ENCODE data around the gene STEAP3.

Gene STEAP3

DNA sequence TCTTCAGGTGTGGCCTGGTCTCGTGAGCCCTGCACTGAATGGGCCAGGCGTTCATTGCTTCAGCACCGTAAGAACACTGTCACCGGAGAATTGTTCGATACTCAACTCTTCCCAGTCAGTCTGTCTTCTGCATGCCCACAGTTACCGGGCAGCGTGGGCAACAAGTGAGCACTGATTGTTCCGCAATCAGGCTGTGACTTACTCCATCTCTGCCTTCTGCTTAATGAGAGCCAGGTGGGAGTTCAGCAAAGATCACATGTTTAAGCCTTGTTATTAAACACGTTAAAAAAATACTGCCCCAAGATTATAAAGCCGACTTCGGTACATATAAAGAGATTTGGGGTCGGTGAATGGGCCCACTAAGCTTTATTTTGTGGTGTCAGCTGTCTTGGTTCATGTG, 3.7 kb downstream of the STEAP3 start:
- DNase-seq, result no peak

DNA sequence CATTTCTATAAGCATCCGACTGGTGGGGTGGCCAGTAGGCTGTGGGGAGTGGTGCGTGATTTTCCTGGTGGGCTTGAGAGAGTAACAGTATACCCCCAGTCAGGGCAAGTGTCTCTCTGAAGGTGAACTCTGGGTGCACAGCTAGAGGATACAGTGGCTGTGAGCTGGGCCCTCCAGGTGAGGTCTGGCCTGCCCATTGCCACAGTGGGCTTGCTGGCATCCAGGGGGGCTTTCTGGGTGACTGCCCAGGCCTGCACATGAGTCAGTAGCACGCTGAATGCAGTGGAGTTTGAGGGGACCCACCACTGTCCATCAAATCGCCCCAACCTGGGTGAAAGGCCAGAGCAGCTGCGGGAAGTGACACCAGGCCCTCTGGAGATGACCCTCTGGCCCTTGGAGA, 4.5 kb downstream of the STEAP3 start:
- DNase-seq, result no peak

DNA sequence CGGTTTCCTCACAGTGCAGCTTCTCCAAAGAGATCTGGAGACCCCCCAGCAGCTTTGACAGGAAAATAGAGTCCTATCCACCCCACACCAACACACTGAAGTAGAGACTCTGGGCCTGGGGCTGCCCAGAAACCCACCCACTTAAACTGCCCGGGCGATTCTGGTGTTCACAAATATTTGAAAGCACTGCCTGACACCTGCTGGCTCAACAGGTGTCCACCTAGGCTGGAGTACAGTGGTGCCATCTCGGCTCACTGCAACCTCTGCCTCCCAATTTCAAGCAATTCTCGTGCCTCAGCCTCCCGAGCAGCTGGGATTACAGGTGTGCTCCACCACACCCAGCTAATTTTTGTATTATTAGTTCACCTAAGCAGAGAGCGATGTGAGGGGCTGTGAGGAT, 5.3 kb downstream of the STEAP3 start:
- no peak for DNase-seq

DNA sequence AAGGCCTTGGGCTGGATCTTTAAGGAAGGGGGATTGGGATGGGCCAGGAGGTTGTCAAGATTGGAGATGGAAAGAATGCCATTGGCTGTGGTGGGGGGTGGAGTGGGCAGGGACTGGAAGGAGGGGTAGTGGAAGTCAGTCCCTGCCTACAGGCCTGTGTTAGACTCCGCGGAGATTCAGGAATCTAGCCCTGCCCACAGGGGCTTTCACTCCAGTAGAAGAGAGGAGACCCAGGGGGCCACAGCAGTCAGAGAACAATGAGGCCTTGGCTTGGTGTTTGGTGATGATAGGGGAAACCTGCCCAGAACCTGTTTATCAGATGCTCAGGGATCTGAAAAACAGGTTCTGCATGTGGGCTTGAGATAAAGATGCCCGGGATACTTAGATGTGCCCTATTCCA, 6.1 kb downstream of the STEAP3 start:
- no peak for DNase-seq

GRCh38 chr2:119230219-119231185, 6.9 kb downstream of the STEAP3 start:
- DNase-seq, result no peak

- no peak for DNase-seq
Observed at GRCh38 chr2:119231975-119232665, 8.5 kb downstream of the STEAP3 start.

GRCh38 chr2:119232666-119232993, 9.0 kb downstream of the STEAP3 start:
- DNase-seq, result no peak

DNA sequence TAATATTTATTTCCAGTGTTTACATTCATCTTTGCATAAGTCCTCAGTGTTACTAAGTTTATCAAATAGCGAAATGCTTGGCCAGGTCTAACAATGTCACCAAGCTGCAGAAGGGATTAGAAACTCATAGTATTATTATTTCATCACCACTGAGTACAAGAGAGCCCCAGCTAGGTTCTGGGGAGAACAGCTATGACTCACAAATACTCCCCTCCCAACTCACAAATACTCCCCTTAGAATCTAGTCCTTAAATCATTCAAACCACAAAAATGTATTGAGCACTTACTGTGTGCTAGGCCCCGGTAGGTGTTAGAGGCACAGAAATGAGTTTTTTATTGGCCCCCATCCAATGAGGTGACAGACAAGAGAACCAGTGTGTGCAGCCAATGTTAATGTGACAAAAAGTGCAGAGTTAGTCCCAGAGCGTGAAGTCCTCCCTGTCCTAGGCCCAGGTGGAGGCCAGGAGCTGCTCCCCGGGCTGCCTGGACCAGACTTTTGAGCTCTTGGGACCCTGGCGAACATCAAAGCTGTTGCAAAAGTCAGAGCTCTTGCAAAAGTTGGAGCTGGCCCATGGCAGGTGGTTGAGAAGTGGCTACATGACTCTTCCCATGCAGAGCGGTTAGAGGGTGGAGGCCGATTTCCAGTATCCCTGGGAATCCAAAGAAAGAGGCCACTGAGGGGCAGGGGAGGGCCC, 9.8 kb downstream of the STEAP3 start:
- no peak for DNase-seq

DNA sequence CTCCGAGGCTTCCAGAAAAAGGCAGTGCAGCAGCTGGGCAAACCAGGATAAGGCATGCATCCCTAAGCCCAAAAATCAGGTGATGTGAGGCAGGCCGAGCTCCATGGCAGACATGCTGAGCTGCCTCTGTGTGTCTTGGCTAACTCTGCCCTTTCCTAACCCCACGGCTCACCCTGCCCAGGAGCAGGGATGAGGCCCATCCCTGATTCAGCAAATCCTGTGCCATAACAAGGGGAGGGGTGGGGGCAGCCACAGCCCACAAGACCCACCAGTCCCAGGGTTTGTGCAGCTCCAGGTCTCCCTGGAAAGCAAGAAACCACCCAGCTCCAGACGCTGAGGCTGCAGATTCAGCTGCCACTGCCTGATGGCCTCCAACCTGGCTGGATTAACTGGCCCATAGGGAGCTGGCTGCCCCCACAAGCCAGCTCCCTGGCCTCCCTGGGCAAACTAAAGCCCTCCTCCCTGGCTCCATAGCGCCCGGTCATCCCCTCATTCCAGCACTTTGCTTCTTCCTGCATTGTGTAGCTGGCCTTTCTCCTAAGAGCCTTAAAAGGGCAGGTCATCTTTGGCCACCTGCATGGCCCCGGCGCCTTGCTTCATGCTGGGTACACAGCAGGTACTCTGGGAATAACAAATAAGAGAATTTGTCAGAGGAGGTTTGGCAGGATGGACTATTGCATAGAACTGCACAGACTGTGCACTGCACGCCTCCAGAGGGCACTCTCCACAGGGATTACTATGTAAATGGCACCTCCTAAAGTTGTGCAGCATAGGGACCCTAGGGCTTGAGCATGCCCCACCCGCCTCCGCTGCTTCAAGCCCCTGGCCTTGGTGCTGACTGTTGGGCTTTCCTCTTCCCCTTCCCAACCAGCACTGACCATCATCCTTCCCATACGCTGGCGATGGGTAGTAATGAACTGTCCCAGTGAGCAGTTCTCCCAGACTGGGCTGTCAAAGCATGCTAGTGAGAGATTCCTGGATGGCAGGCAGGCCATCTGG, 10.7 kb downstream of the STEAP3 start:
- DNase-seq, result peak; percentile 32

- DNase-seq, result no peak
Observed at GRCh38 chr2:119236796-119237195, 13.2 kb downstream of the STEAP3 start.

- DNase-seq, result peak; percentile 92
Observed at GRCh38 chr2:119240311-119241204, 16.9 kb downstream of the STEAP3 start.

GRCh38 chr2:119241205-119241532, 17.5 kb downstream of the STEAP3 start:
- DNase-seq, result peak; percentile 37

DNA sequence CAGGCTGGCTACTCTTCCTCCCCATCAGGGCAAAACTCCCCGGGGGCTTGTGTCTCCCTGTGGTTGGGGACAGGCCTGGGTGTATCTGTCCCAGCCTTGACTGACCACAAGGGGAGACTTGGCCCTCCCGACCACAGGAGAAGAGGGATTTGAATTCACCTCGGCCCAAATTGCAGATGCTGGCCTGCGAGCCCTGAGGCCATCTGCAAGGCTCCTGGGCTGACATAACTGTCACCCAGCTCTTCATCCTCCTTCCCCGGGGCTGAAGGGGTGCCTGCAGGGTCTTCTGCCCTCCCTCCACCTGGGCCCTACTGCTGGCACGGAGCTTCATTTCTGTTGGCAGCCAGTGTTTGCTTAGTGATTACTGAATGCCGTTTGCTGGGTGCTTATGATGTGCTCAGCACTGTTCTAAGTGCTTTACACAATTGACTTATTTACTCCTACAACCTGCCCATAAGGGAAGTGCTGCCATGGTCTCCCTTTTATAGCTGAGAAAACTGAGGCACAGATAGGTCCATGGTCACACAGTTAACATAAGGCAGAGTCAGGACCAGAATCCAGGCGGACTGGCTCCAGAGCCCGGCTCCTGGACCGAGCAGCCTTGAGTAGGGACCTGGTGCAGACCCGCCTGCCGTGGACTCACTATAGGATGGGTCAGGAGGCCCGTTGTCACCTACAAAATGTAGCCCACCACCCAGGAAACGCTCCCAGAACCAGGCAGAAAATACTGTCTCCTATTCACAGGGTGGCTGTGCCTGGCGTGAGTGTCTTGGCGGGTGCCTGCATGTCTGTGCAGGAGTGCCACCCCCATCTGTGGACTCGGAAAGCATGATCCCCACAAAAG, 18.9 kb downstream of the STEAP3 start:
- DNase-seq, result peak; percentile 80

- no peak for DNase-seq
Observed at GRCh38 chr2:119243621-119244020, 20.0 kb downstream of the STEAP3 start.

DNA sequence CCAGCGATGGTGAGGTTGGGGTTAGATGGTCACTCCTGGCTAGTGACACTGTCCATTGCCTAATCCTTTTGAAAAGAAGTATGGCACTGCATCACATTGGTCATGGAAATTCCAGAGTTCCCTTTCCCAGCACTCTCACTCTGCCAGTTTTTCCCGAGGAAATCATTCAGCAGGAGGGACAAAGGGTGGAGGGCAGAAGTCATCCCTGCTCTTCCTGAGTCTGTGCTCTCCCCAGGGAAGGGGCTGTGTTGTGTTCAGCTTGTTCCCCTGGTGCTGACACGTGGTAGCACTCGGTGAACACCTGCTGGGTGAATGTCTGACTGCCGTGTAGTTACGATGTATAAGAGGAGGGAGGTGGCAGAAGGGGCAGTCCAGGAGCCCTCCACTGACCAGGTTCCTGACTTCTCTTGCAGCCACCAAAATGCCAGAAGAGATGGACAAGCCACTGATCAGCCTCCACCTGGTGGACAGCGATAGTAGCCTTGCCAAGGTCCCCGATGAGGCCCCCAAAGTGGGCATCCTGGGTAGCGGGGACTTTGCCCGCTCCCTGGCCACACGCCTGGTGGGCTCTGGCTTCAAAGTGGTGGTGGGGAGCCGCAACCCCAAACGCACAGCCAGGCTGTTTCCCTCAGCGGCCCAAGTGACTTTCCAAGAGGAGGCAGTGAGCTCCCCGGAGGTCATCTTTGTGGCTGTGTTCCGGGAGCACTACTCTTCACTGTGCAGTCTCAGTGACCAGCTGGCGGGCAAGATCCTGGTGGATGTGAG, 21.6 kb downstream of the STEAP3 start:
- no peak for DNase-seq

GRCh38 chr2:119245841-119246230, 22.2 kb downstream of the STEAP3 start:
- DNase-seq, result no peak

DNA sequence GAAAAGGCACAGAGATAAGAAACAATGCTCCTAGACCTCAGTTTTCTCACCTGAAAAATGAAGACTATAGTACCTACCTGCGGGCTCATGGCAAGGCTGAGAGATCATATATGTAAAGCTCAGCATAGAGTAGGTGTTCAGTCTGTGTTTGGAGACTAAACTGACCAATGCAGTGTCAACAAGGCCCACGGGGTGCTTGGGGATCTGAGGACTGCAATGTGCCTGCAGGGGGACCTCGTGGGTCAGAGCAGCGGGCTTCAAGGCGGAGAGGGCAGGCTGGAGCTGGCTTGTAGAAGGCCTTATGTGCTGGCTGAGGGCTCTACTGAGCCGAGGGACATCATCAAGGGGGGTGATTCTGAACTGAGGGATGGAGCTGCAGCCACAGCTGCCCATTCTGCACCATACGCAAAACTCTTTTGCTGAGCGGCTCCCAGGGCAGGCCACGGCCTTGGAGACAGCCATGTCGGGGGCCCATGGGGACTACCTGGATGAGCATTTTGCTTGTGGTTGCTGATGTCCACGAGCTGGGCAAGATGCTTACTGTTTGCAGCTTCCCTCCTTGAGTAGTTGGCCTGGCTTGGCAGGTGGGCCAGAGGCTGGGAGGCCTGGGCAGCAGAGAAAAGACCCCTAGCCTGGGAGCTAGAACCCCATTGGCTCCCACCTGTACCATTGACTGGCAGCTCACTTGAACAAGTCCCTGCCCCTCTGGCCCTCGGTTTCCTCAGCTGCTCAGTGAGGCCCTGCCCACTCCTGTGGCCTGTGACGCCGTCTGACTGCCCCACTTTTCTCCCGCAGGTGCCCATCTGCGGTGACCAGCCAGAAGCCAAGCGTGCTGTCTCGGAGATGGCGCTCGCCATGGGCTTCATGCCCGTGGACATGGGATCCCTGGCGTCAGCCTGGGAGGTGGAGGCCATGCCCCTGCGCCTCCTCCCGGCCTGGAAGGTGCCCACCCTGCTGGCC, 23.5 kb downstream of the STEAP3 start:
- DNase-seq, result no peak

DNA sequence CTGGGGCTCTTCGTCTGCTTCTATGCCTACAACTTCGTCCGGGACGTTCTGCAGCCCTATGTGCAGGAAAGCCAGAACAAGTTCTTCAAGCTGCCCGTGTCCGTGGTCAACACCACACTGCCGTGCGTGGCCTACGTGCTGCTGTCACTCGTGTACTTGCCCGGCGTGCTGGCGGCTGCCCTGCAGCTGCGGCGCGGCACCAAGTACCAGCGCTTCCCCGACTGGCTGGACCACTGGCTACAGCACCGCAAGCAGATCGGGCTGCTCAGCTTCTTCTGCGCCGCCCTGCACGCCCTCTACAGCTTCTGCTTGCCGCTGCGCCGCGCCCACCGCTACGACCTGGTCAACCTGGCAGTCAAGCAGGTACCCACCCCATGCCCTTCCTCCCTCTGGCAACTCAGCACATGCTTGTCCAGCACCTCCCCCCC, 24.2 kb downstream of the STEAP3 start:
- no peak for DNase-seq

Data from DMS53 (cell line).